Hepatocyte (in vitro differentiated cells): ENCODE results near the gene GAP43.

ENCODE experiments used
- CTCF ChIP-seq: fragments of 200-600 bp; sonication (generic); IDR thresholded peaks from 2 replicates; pipeline ENCODE4 v1.5.1; 2016; ENCODE audit warnings: antibody characterized with exemption, mild to moderate bottlenecking; ENCODE audit not compliant: poor library complexity
- EZH2phosphoT487 ChIP-seq: fragments of 200-600 bp; sonication (generic); IDR thresholded peaks from one replicate; pipeline ENCODE4 v1.6.1; 2018; ENCODE audit warnings: antibody characterized with exemption, mild to moderate bottlenecking, low read depth, moderate library complexity; ENCODE audit not compliant: unreplicated experiment, severe bottlenecking

DNA sequence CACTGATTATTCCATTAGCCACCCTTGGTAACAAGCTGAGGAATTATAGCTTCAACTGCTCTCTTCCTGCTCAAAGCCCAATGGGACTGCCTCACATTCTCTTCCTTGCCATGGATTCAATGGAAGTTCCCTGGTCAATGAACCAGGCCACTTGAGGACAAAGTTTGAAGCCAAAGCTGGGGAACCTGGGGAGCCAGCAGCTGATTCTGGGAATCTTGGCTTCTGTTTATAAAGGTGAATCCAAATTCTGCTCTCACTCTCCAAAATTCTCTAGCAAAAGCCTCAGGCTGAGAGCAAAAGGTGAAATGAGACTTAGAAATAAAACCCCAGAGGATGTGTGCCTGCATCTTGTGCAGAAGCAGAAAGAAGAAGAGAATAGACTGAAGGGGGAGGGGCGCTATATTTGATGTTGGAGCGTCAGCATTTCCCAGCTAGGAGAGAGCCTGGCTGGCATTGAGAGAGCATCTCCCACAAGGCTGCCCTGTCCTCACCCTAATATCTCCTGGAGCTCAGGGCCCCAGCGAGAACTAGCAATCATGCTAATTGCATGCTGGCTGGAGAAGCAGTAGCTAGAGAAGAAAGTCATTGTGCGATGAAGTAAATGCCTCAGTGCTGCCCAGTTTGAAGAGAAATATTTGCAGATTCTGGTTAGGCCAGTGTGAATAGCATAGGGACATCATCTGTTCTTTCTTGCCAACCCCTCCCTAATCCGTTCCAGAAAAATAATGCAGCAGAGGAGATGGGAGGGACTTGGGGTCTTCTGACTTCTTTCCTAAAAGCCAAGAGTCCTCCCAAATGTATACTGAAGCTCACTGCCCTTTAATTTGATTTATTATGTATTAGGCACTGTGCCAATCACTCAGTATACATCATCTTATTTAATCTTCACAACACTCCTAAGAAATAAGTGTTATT, 34.9 kb upstream of the GAP43 start:
- no peak for TF ChIP-seq CTCF
- no peak for TF ChIP-seq EZH2phosphoT487
